GM18858 (cell line): ENCODE data around the gene SNRNP35.
"Not testable (repeated sequence)": the region's sequence is repeated elsewhere in the genome, so short reads cannot be mapped to it uniquely, and the experiment has no call there.

Experiments used
- ATAC-seq: cut with Tn5 transposase; IDR thresholded peaks from one replicate; pipeline ENCODE4 v1.9.1; 2021; ENCODE audit not compliant: unreplicated experiment

The SNRNP35 gene

DNA sequence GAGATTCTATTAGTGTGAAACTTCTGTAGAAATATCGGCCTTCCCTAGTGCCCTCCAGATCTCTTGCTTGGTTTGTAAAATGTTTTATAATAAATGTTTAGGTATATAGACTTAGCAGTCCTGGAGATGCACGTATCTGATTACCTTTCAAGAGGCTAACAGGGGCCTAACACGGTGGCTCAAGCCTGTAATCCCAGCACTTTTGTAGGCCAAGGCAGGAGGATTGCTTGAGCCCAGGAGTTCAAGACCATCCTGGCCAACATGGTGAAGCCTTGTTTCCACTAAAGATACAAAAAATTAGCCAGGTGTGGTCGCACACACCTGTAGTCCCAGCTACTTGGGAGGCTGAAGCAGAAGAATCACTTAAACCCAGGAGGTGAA lies 11.6 kb upstream of the SNRNP35 start:
- no peak for ATAC-seq

DNA sequence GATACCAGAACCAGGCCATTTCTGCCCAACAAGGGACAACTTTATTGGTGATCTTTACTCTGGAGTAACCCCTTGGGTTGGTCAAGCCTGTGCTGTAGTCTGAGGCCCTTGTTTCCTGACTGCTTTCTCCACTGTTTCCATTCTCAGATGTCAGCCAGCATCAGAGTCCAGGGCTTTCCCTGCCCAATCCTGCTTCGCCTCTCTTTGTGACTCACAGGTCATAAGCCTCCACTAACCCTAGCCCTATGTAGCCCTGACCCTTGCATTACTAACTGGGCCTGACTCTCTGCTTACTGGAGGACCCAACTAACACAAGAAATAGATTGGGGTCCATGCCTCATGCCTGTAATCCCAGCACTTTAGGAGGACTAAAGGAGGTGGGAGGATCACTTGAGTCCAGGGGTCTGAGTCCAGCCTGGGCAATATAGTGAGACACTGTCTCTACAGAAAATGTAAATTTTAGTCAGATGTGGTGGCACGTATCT lies 8.6 kb upstream of the SNRNP35 start:
- ATAC-seq: no peak

DNA sequence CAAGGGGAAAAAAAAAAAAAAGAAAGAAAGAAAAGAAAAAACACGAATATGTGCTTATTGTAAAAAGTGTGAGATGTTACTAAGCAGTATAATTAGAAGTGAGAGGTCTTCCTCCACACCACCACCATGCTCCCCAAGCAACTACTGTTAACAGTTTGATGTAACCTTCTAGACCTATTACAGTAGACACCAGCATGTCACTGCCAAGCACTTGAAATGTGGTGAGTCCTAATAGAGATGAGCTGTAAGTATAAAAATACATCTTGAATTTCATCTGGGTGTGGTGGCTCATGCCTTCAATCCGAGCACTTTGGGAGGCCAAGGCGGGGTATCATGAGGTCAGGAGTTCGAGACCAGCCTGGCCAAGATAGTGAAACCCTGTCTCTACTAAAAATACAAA lies 8.1 kb upstream of the SNRNP35 start:
- no peak for ATAC-seq

DNA sequence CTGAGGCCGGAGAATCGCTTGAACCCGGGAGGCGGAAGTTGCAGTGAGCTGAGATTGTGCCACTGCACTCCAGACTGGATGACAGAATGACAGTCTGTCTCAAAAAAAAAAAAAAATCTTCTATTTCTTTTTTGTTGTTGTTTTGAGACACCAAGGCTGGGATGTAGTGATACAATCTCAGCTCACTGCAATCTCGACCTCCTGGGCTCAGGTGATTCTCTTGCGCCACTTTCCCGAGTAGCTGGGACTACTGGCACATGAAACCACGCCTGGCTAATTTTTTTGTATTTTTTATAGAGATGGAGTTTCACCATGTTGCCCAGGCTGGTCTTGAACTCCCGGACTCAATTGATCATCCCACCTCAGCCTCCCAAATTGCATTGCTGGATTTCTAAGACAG lies 7.3 kb upstream of the SNRNP35 start:
- ATAC-seq: no peak

GRCh38 chr12:123452276-123452550 lies 5.7 kb upstream of the SNRNP35 start:
- ATAC-seq: not testable (repeated sequence)

- ATAC-seq: no peak
Observed at GRCh38 chr12:123453165-123453564, 4.8 kb upstream of the SNRNP35 start.

DNA sequence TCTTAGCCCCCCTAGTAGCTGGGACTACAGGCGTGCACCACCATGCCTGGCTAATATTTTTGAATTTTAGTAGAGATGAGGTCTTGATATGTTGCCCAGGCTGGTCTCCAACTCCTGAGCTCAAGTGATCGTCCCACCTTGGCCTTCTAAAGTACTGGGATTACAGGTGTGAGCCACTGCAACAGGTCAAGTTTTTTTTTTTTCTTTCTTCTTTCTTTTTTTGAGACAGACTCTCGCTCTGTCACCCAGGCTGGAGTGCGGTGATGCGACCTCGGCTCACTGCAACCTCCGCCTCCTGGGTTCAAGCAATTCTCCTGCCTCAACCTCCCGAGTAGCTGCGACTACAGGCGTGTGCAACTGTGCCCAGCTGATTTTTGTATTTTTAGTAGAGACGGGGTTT lies 5.2 kb downstream of the SNRNP35 start:
- ATAC-seq: not testable (repeated sequence)

- ATAC-seq: no peak
Observed at GRCh38 chr12:123465084-123465483, 7.1 kb downstream of the SNRNP35 start.

- ATAC-seq: no peak
Observed at GRCh38 chr12:123468786-123469185, 10.8 kb downstream of the SNRNP35 start.

DNA sequence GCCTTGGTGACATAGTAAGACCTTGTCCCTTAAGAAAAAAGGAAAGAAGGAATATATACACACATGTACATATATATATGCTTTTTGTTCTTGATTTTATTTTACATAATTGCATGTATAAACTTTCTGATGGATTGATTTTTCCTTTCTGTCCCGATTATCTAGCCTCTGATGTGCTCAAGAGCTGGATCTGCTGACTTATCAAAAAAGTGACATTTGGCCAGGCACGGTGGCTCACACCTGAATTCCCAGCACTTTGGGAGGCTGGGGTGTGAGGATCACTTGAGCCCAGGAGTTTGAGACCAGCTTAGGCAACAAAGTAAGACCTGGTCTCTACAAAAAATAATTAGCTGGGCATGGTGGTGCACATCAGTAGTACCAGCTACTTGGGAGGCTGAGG lies 12.0 kb downstream of the SNRNP35 start:
- ATAC-seq: no peak

GRCh38 chr12:123471374-123472068 lies 13.6 kb downstream of the SNRNP35 start:
- ATAC-seq: no peak

GRCh38 chr12:123472438-123472849 lies 14.5 kb downstream of the SNRNP35 start:
- no peak for ATAC-seq

- ATAC-seq: no peak
Observed at GRCh38 chr12:123474485-123475245, 16.7 kb downstream of the SNRNP35 start.

GRCh38 chr12:123475246-123475703 lies 17.3 kb downstream of the SNRNP35 start:
- ATAC-seq: no peak

DNA sequence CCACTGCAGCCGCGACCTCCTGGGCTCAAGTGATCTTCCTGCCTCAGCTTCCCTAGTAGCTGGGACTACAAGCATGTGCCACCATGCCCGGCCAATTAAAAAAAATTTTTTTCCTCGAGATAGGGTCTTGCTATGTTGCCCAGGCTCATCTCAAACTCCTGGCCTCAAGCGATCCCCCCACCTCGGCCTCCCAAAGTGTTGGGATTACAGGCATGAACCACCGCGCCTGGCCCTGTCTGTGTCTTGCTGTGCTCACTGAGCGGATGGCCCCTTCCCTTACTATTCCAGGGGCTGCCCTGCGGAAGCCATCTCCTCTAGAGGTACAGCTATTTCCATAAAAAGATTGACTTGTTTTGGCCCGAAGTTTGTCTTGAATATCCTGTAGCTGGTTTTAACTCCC lies 20.1 kb downstream of the SNRNP35 start:
- ATAC-seq: no peak

DNA sequence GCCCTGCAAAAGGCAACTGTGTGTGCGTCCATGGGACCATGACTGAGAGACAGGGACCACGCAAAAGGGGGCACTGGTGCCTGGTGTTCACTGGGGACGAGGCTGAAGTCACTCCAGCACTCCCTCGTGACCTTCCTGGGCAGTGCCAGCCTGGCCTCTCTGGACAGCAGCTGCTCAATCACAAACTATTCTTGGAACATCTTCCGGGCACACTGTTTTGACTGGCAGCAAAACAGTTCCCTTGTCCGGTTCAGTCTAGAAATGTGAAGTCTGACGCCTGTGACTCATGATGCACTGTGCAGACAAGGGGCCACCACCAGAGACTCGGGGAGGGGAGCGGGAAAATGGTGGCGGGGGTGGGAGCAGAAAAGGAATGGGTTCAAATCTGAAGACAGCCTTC lies 20.8 kb downstream of the SNRNP35 start:
- ATAC-seq: no peak

GRCh38 chr12:123479442-123480180 lies 21.7 kb downstream of the SNRNP35 start:
- ATAC-seq: no peak

DNA sequence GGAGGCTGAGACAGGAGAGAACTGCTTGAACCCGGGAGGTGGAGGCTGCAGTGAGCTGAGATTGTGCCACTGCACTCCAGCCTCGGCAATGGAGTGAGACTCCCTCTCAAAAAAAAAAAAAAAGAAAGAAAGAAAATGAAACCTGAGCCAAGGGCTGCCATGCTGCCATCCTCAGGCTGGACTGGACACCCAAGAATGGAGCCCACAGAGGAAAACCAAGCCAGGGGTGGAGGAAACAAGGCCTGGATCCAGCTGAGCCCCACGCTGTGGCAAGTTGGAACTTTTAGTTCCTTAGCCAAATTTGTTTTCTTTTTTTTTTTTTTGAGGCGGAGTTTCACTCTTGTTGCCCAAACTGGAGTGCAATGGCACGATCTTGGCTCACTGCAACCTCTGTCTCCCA lies 23.3 kb downstream of the SNRNP35 start:
- ATAC-seq: not testable (repeated sequence)

DNA sequence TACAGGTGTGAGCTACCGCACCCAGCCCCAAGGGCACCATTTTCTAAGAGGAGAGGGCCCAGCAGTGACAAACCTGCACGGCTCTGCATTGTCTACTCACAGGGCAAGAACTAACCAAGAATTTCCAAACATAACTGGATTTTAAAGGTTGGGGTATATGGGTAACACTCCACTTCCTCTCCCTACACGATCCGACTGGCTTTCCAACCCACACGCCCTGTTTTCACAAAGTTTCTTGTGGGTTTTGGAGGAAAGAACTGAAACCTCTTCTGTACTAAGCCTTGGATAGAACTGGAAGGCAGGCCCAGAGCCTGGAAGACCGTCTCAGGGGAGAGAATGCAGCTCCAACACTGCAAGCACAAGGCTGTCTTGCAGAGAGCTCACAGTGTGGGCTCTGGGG lies 24.9 kb downstream of the SNRNP35 start:
- no peak for ATAC-seq

DNA sequence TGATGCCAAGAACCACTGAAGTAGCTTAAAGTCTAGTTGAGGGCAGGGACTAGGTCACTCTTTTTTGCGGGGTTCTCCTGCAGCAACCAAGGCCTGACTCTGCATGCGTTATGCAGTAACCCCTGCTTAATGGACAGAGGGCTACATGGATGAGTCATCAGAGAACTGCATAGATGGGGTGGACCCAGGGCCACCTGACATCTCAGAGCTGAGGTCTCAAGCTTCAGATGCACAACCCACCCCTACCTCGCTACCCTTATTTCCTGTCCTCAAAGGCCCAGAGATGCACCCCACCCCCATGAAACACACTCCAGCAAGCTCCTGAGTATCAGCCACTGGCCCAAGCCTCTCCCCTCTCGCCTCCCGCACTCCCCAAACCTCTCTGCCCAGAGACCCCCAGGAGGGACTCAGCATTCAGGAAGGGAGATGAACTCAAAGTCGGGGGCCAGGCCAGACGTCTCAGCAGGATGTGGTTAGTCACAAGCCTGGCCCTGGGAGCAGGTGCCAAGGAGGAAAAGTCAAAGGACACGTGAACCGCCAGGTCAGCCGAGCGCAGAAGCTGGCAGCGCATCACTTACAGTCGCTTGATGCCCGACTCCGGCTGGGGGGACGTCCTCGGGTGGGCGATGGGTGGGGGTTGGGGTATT lies 25.8 kb downstream of the SNRNP35 start:
- no peak for ATAC-seq

DNA sequence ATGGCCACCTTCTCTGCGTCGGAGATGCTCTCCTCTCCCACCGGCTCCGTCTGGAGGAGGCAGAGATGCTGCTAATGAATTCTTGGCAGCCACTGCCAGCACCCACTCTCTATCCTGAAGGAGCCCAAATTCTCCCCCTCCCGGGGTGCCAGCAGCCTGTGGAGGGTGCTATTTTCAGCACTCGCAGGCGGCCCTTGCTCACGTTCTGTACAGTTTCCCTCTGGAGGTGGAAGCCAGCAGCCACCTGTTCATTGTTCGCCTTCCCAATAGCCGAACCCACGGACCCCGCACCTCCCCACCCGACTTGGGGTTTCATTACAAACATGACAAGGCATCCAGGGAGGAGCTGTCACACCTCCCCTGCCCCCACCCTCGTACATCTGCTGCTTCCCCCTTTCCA lies 27.8 kb downstream of the SNRNP35 start:
- ATAC-seq: no peak
